RPMI7951 (cell line): Measurements from ENCODE around the gene PCBD1. TPM values are rescaled to one million over a fixed set of nuclear protein-coding genes. Genes with fewer than 3 reads are reported as not detected.

Source experiments
- DNase-seq: peaks from one replicate; pipeline ENCODE4 v3.0.0-alpha.2; 2012; ENCODE audit warnings: low read depth
- total RNA-seq: library from RNA; depleted of rRNA; stranded (reverse); fragments of >200 nt; shearing (Covaris generic); gene quantifications from 2 replicates; pipeline ENCODE4 v1.2.3, GENCODE V29; 2014; rRNA removed

Gene PCBD1
- total RNA-seq, 1 experiment from 2014 or later, result 73.9 TPM

DNA sequence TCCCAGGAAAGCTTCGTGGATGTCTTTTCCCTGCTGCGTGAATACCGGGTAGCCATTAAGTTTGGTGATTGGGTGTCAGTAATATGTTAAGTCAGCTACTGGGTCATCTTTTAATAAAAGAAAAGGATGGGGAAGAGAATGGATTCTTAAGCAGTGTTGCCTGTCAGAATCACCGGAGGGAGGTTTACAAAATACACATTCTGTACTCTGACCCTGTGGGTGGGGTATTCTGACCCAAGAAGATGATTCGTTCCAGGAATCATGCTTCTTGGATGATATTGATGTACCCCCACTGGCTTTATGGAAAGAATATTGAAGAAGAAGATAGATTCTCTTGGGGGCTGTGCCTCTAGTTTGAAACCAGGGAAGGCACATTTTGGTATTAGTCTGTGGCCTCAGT is 54.3 kb downstream of the PCBD1 start:
- DNase-seq, result no peak

DNA sequence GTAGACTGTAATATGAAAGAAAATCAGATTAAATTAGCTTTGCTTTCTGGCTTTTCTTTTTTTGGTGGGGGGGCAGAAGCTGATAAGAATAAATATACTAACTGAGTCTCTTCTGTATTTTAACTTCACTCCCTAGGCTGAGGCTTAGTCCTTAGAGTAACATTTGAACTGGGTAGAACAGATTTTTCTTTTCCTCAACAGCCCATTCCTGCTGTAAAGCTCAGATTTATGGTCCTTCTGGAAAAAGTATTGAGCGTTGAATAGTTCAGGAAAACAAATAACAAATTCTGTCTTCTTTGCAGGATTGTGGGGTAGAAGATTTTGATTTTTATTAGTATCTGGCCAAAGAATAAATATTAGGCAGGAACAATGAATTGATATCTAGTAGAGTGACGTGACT is 54.8 kb downstream of the PCBD1 start:
- no peak for DNase-seq

Other genes starting within 250 kb of the PCBD1 start
- 10.1 and 11.0 TPM in 2 replicates for gene ADAMTS14, start 216.1 kb downstream of the PCBD1 start, total RNA-seq
- gene TBATA, start 103.2 kb downstream of the PCBD1 start, total RNA-seq, result not detected in 2 replicates
- gene SGPL1, start 72.6 kb downstream of the PCBD1 start, total RNA-seq, result 14.1 and 23.0 TPM in 2 replicates